Natural killer cell treated with Interleukin-12 subunit alpha and Interleukin-12 subunit beta and Interleukin-15 and Interleukin-18, amount 100 ng/mL, for 72 hours (primary cell): ENCODE results near the gene LHFPL2. TPM values are rescaled to one million over a fixed set of nuclear protein-coding genes. Genes with fewer than 3 reads are reported as not detected.
"Not testable (repeated sequence)": the region's sequence is repeated elsewhere in the genome, so short reads cannot be mapped to it uniquely, and the experiment has no call there.

ENCODE experiments used
- ATAC-seq, 2 donors: fragments of 150-1000 bp; cut with Tn5 transposase in 1 of 2; sonication (Bioruptor Pico), chemical (Tn5 transposase) in 1 of 2; 2 replicates each; pipeline ENCODE4 v1.10.0; 2021
- DNase-seq: peaks from one replicate; pipeline ENCODE4 v3.0.0; 2022; ENCODE audit warnings: low spot score
- H3K27ac Mint-ChIP-seq, 2 donors: 1 replicate in 1 of 2; 2 replicates in 1 of 2; pipeline ENCODE4 v1.8.0; 2022; ENCODE audit warnings: mixed read lengths in 2 of 2, mild to moderate bottlenecking in 1 of 2, moderate library complexity in 1 of 2
- H3K27me3 Mint-ChIP-seq, 2 donors: 1 replicate in 1 of 2; 2 replicates in 1 of 2; pipeline ENCODE4 v1.8.0; 2022; ENCODE audit warnings: mixed read lengths in 2 of 2
- H3K36me3 Mint-ChIP-seq: one replicate; pipeline ENCODE4 v1.8.0; 2022; ENCODE audit warnings: mixed read lengths
- H3K4me1 Mint-ChIP-seq, 2 donors: 1 replicate in 1 of 2; 2 replicates in 1 of 2; pipeline ENCODE4 v1.8.0; 2022; ENCODE audit warnings: low read depth in 2 of 2, mixed read lengths in 2 of 2, mild to moderate bottlenecking in 1 of 2
- H3K4me3 Mint-ChIP-seq: one replicate; pipeline ENCODE4 v1.8.0; 2022; ENCODE audit warnings: mixed read lengths
- H3K9me3 Mint-ChIP-seq: 2 replicates; pipeline ENCODE4 v1.8.0; 2022; ENCODE audit warnings: mixed read lengths
- total RNA-seq, 2 donors: library from RNA; stranded (reverse); gene quantifications; one replicate each; pipeline ENCODE4 v1.2.3, GENCODE V29; 2022

The LHFPL2 gene
- 1 to 10 TPM in 1 of 2 donors, under 1 TPM in 1; 0.45 to 1.8 TPM for total RNA-seq

GRCh38 chr5:78648359-78649210, at the start of gene LHFPL2:
TSS of gene LHFPL2 (minus strand) at chr5:78648772. CDS start at chr5:78510213, 138,559 bp downstream.
- Mint-ChIP-seq H3K36me3 (no peaks in the 10 kb centered on the region), H3K9me3 (no peaks in the 10 kb centered on the region), H3K4me3 (peak within 1 kb of the TSS; percentile 82), H3K27me3 (peaks cover 38 to 64% of the 10 kb centered on the region in 2 donors), H3K4me1 (peaks cover 13 to 16% of the 10 kb centered on the region in 2 donors), H3K27ac (no peak within 1 kb of the TSS)
- peak; percentile 73 to 83 for ATAC-seq
- peak; percentile 63 for DNase-seq

GRCh38 chr5:78696637-78697036, 48.1 kb upstream of the LHFPL2 start:
- no peak for DNase-seq
- H3K4me1 Mint-ChIP-seq: no peaks in the 10 kb centered on the region
- peaks cover 5 to 15% of the 10 kb centered on the region in 2 donors for H3K27me3 Mint-ChIP-seq
- H3K4me3 Mint-ChIP-seq: no peak overlapping the region
- H3K27ac Mint-ChIP-seq: no peak overlapping the region
- H3K9me3 Mint-ChIP-seq: no peaks in the 10 kb centered on the region
- H3K36me3 Mint-ChIP-seq: no peaks in the 10 kb centered on the region
- ATAC-seq: no peak

GRCh38 chr5:78696052-78696451, 47.5 kb upstream of the LHFPL2 start:
- H3K36me3 Mint-ChIP-seq, DNase-seq, H3K9me3 Mint-ChIP-seq, H3K27ac Mint-ChIP-seq, H3K4me1 Mint-ChIP-seq, ATAC-seq, H3K4me3 Mint-ChIP-seq: not testable (repeated sequence)
- peaks cover 7 to 18% of the 10 kb centered on the region in 2 donors for H3K27me3 Mint-ChIP-seq

GRCh38 chr5:78693339-78693738, 44.8 kb upstream of the LHFPL2 start:
- Mint-ChIP-seq H3K27ac (no peak overlapping the region), H3K4me1 (no peaks in the 10 kb centered on the region), H3K27me3 (peaks cover 10 to 33% of the 10 kb centered on the region in 2 donors), H3K9me3 (no peaks in the 10 kb centered on the region), H3K4me3 (no peak overlapping the region), H3K36me3 (no peaks in the 10 kb centered on the region)
- DNase-seq (no peak), ATAC-seq (no peak)

GRCh38 chr5:78691084-78691960, 42.8 kb upstream of the LHFPL2 start:
- no peak overlapping the region for H3K27ac Mint-ChIP-seq
- H3K27me3 Mint-ChIP-seq: peaks cover 12 to 33% of the 10 kb centered on the region in 2 donors
- H3K9me3 Mint-ChIP-seq: peaks cover 3% of the 10 kb centered on the region
- H3K36me3 Mint-ChIP-seq: no peaks in the 10 kb centered on the region
- H3K4me3 Mint-ChIP-seq: no peak overlapping the region
- ATAC-seq (peak in 1 of 2 donors; percentile 52), DNase-seq (no peak)
- H3K4me1 Mint-ChIP-seq: no peaks in the 10 kb centered on the region

- no peak for ATAC-seq
These were observed 41.8 kb upstream of the LHFPL2 start for GRCh38 chr5:78690253-78690972.

GRCh38 chr5:78689540-78690252, 41.1 kb upstream of the LHFPL2 start:
- Mint-ChIP-seq H3K4me1 (no peaks in the 10 kb centered on the region), H3K9me3 (peaks cover 3% of the 10 kb centered on the region), H3K36me3 (no peaks in the 10 kb centered on the region), H3K27me3 (peaks cover 11 to 33% of the 10 kb centered on the region in 2 donors), H3K4me3 (no peak overlapping the region), H3K27ac (no peak overlapping the region)
- DNase-seq (no peak), ATAC-seq (no peak)

More at GRCh38 chr5:78690253-78690972, 41.8 kb upstream of the LHFPL2 start:
- H3K27ac Mint-ChIP-seq: no peak overlapping the region
- H3K4me1 Mint-ChIP-seq: no peaks in the 10 kb centered on the region
- H3K4me3 Mint-ChIP-seq: no peak overlapping the region
- no peaks in the 10 kb centered on the region for H3K36me3 Mint-ChIP-seq
- H3K9me3 Mint-ChIP-seq: peaks cover 3% of the 10 kb centered on the region
- peaks cover 9 to 33% of the 10 kb centered on the region in 2 donors for H3K27me3 Mint-ChIP-seq
- DNase-seq: no peak

- not testable (repeated sequence) for H3K36me3 Mint-ChIP-seq, DNase-seq, H3K27ac Mint-ChIP-seq, H3K4me3 Mint-ChIP-seq, H3K4me1 Mint-ChIP-seq, ATAC-seq, H3K9me3 Mint-ChIP-seq
- H3K27me3 Mint-ChIP-seq: peaks cover 18 to 25% of the 10 kb centered on the region in 2 donors
These were observed 38.9 kb upstream of the LHFPL2 start for GRCh38 chr5:78687514-78687913.

- H3K36me3 Mint-ChIP-seq, H3K4me1 Mint-ChIP-seq, DNase-seq, H3K27ac Mint-ChIP-seq, H3K9me3 Mint-ChIP-seq, H3K4me3 Mint-ChIP-seq, ATAC-seq: not testable (repeated sequence)
- peaks cover 7 to 13% of the 10 kb centered on the region in 2 donors for H3K27me3 Mint-ChIP-seq
These were observed 35.3 kb upstream of the LHFPL2 start for GRCh38 chr5:78683905-78684304.

GRCh38 chr5:78679905-78680304, 31.3 kb upstream of the LHFPL2 start:
- Mint-ChIP-seq H3K27me3 (peaks cover 7 to 8% of the 10 kb centered on the region in 2 donors), H3K36me3 (no peaks in the 10 kb centered on the region), H3K9me3 (peaks cover 3% of the 10 kb centered on the region), H3K4me3 (no peak overlapping the region), H3K27ac (no peak overlapping the region), H3K4me1 (no peaks in the 10 kb centered on the region)
- ATAC-seq: no peak
- no peak for DNase-seq

GRCh38 chr5:78677777-78678668, 29.5 kb upstream of the LHFPL2 start:
- DNase-seq (no peak), ATAC-seq (no peak)
- Mint-ChIP-seq H3K4me1 (no peaks in the 10 kb centered on the region), H3K27ac (no peak overlapping the region), H3K27me3 (peaks cover 7 to 20% of the 10 kb centered on the region in 2 donors), H3K9me3 (peaks cover 1% of the 10 kb centered on the region), H3K36me3 (no peaks in the 10 kb centered on the region), H3K4me3 (no peak overlapping the region)
